ENCODE results near the gene PROC.

PROC gene

GRCh38 chr2:127418300-127419111, at the start of gene PROC:
PROC (plus strand) TSS chr2:127418427; CDS start chr2:127419943, 1,516 bp downstream.
- DNase-seq (ENCODE audit: low read depth in 2 of 3, low spot score in 2 of 3): no peak

DNA sequence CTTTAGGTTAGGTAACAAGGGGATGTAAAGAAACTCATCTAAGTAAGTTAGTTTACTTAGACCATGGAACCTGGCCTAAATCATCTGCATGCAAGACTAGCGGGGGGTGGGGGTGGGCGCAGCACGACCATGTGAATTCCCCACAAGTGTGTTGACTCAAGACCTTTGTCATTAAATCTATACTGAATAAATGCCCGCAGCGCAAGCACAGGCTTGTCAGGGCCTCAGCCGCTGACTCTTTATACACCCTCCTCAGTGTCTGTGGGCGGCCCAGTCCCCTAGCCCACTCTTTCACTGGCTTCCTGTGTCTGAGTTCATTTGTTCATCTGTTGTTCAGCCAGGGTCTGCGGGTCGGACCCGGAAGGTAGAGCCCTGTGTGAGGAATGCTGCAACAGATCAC, 48.2 kb upstream of the PROC start:
- no peak for DNase-seq (ENCODE audit: low read depth in 2 of 3, low spot score in 2 of 3)

DNA sequence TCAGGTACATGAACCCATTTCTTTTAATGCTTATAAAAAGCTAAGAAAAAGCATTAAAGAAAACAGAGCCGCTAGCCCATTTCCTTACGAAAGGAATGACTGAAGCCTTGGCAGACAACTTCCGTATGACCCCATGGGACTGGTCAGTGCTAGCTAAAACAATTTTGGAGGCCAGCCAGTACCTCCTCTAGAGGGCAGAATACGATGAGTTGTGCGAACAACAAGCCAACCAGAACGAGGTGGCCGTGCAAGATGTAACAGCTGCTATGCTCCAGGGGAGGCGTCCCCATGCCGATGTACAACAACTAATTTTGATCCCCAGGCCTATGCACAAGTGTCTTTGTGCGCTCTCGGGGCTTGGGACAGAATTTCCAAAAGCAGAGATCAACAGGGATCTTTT, 47.2 kb upstream of the PROC start:
- DNase-seq (ENCODE audit: low read depth in 2 of 3, low spot score in 2 of 3): no peak

GRCh38 chr2:127373362-127374083, 44.7 kb upstream of the PROC start:
- DNase-seq (ENCODE audit: low read depth in 2 of 3, low spot score in 2 of 3): no peak

- no peak for DNase-seq (ENCODE audit: low read depth in 2 of 3, low spot score in 2 of 3)
Observed at GRCh38 chr2:127376257-127376656, 42.0 kb upstream of the PROC start.

DNA sequence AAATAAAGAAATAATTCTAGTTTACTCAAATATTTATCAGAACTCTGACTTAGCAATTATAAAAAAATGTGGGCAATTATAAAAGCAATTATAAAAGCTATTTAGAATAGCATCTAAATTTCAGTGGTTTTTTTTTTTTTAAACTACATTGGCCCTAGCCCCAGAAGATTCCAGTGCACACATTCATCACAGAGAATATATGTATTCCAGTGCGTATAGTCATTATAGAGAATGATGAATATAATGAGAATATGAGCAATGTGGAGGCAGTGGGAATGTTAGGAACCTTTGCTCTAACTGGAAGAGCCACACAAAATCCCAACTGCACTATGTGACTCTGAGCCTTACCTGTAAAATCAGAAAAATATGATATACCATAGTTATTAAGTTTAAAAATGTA, 41.0 kb upstream of the PROC start:
- DNase-seq (ENCODE audit: low read depth in 2 of 3, low spot score in 2 of 3): no peak

DNA sequence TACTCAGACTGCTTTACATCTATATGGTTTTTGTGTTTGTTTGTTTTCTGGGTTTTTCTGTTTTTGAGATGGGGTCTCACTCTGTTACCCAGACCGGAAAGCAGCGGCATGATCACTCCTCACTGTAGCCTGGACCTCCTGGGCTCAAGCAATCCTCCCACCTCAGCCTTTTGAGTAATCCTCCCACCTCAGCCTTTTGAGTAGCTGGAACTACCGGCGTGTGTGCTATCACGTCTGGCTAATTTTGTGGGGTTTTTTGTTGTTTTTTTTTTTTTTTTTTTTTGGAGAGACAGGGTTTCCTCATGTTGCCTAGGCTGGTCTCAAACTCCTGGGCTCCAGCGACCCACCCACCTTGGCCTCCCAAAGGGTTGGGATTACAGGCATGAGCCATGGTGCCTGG, 39.5 kb upstream of the PROC start:
- DNase-seq (ENCODE audit: low read depth in 2 of 3, low spot score in 2 of 3): no peak

DNA sequence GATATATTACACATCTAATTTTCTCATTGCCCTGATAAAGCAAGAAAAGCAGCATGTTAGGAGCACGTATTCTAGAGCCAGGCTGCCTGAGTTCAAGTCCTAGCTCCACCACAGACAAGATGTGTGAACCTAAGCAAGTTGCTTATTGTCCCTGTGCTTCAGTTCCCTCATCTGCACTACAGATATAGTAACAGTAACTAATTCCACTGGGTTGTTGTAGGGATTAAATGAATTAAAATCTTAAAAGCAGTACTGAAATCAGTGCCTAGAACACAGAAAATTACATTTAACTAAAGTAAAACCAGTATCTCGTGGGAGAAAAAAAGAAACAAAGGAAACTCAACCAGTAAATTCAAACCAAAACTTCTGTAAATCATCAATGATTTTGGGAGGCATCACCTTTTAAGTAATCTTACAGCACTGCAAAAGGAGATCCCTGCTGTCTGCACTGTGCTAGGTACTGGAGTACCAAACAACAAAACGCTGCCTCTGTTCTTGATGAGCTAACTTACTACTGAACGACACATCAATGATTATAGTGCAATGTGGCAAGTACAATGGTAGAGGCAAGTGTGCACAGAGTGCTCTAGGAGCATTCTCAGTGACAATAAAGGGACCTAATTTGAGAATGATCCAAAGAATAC, 38.4 kb upstream of the PROC start:
- no peak for DNase-seq (ENCODE audit: low read depth in 2 of 3, low spot score in 2 of 3)

- no peak for DNase-seq (ENCODE audit: low read depth in 2 of 3, low spot score in 2 of 3)
Observed at GRCh38 chr2:127381762-127382161, 36.5 kb upstream of the PROC start.

- no peak for DNase-seq (ENCODE audit: low read depth in 2 of 3, low spot score in 2 of 3)
Observed at GRCh38 chr2:127382831-127383230, 35.4 kb upstream of the PROC start.

GRCh38 chr2:127384529-127384928, 33.7 kb upstream of the PROC start:
- DNase-seq (ENCODE audit: low read depth in 2 of 3, low spot score in 2 of 3): no peak

GRCh38 chr2:127386246-127386645, 32.0 kb upstream of the PROC start:
- no peak for DNase-seq (ENCODE audit: low read depth in 2 of 3, low spot score in 2 of 3)

DNA sequence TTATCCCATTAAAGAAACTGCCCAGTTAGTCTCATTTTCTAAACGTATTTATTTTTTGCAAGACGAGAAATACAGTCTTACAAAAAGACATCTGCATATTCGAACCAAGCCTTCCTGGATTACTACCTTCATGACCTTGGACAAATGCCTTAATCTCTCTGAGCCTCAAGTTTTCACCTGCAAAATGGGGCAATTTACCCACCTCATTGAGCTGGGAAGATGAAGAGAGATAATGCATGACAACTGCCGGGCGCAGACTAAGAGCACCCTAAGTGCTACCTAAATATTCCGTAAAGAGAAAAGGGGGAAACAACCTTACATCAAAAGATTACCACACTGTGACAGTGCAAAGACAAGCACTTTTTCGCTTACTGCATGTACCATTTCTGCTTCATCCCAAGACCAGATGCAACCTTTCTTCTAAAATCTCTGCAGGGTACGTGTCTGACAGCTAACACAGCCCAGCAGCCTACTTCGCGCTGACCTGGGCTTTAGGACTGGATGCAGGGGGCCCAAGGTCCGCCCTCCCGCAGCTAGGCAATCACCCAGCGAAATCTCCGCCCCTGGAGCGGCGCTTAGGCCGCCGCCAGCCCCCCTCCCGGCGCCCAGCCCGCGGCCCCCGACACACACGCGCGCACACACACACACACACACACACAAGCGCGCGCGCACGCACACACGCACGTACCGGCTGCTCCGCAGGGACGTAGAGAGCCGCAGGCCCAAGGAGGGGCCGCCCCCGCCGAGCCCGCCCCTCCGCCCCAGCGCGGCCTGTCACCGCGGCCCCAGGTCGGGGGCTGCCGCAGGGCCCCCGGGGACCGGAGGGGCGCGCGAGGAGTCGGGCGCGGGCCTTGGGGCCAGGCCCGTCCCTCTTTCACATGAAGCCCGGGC, 31.2 kb upstream of the PROC start:
- peak; percentile 50 to 63 (median 53) for DNase-seq (ENCODE audit: low read depth in 2 of 3, low spot score in 2 of 3)

DNA sequence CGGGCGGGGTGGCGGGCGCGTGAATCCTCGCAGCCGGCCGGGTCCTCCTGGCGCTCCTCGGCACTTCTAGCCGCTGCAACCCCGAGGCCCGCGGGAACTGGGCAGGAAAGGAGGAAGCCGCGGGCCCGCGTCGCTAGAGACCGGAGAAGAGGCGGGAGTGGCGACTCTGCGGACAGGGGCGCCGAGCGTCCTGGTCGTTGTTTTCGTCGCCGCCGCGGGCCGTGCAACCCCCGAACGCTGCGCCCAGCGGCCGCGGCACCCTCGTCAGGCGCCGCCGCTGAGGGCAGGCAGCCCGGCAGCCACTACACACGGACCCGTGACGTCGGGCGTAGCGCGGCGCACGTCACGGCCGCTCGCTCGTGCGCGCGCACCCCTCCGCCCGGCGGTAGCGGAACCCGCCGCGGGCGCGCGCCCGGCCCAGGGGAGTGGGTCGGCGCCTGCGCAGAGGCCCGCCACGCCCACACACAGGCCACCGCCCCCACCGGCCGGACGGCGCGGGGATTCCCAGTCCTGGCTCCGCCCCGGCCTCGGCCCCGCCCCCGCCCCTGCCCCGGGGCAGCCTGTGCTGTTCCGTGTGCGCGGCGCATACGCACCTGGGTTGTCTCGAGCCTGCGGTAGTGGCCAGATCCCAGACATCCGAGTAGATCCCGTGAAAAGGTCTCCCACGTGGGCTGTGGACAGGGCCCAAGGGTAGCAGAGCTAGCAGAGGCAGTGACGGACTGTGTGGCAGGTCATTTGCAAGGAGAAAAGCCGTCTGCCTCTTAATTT, 30.4 kb upstream of the PROC start, which contains the start of gene MAP3K2:
TSS of gene MAP3K2 (minus strand) at position 321 of the 768 bp plus-strand sequence. CDS start 44,846 bp downstream, outside the sequence.
- peak; percentile 92 to 96 (median 92) for DNase-seq (ENCODE audit: low read depth in 2 of 3, low spot score in 2 of 3)

GRCh38 chr2:127388423-127389164, 29.6 kb upstream of the PROC start:
- DNase-seq (ENCODE audit: low read depth in 2 of 3, low spot score in 2 of 3): no peak

DNA sequence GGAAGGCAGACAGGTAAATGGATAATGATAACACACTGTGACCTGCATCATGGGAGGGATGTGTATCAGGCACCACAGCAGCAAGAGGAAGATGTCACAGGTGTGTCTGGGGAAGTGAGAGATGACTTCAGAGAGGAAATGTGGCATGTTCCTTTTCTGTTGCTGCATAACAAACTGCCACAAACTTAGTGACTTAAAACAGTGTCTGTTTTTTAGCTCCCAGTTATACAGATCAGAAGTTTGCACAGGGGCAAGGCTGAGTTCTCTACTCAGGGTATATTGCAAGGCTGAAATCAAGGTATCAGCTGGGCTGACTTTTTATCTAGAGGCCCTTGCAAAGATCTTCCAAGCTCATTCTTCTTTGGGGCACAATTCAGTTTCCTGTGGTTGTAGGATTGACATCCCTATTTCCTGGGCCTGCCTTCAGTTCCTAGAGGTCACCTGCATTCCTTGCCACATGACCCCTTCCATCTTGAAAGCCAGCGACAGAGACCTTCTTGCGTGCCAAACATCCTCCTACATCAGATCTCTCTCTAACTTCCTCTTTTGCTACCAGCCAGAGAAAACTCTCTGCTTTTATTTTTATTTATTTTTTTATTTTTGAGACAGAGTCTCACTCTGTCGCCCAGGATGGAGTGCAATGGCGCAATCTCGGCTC, 28.3 kb upstream of the PROC start:
- no peak for DNase-seq (ENCODE audit: low read depth in 2 of 3, low spot score in 2 of 3)

- no peak for DNase-seq (ENCODE audit: low read depth in 2 of 3, low spot score in 2 of 3)
Observed at GRCh38 chr2:127392133-127392827, 25.9 kb upstream of the PROC start.

DNA sequence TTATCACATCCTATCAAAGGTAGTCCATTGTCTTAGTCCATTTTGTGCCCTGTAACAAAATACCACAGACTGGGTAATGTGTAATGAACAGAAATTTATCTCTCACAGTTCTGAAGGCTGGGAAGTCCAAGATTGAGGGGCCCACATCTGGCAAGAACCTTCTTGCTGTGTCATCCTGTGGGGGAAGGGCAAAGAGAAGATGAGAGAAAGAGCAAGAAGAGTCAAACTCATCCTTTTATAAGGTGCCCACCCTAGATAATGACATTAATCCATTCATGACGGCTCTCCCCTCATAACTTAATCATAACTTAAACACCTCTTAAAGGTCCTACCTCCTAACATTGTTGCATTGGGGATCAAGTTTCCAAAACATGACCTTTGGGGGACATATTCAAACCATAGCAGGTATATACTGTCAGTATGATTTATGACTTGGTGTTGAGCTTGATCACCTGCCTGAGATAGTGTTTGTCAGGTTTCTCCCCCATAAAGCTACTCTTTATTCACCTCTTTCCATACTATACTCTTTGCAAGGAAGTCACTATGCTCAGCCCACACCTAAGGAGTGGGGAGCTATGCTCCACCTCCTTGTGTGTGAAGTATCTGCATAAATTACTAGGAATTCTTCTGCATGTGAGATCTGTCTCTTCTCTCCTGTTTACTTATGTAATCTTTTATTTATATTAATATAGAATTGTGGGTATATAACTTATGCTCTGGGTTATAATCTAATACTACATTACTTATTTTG, 25.2 kb upstream of the PROC start:
- DNase-seq (ENCODE audit: low read depth in 2 of 3, low spot score in 2 of 3): no peak
